HepG2 (cell line): ENCODE measurements around the gene RPL3. TPM values are rescaled to one million over a fixed set of nuclear protein-coding genes. Genes with fewer than 3 reads are reported as not detected.

Source experiments
- DNMT3B ChIP-seq: conservative IDR thresholded peaks from 2 replicates; pipeline ENCODE4 v1.6.1; 2016; ENCODE audit warnings: missing biosample characterization, control low read depth
- FOSL2 ChIP-seq: sonication (generic); formaldehyde crosslinking; IDR thresholded peaks from 2 replicates; pipeline ENCODE4 v1.4.0; 2020; ENCODE audit warnings: missing genetic modification reagents
- GABPB1 ChIP-seq: IDR thresholded peaks from 2 replicates; pipeline ENCODE4 v1.6.1; 2016; ENCODE audit warnings: mild to moderate bottlenecking, missing genetic modification reagents, moderate library complexity, missing compliant biosample characterization
- HOXA5 ChIP-seq: sonication (generic); formaldehyde crosslinking; IDR thresholded peaks from 2 replicates; pipeline ENCODE4 v1.4.0; 2020; ENCODE audit warnings: missing genetic modification reagents
- JUN ChIP-seq: sonication (generic); formaldehyde crosslinking; IDR thresholded peaks from 2 replicates; pipeline ENCODE4 v1.4.0; 2020; ENCODE audit warnings: mild to moderate bottlenecking, missing genetic modification reagents
- KDM5B ChIP-seq: sonication (generic); formaldehyde crosslinking; IDR thresholded peaks from 2 replicates; pipeline ENCODE4 v1.4.0; 2020; ENCODE audit warnings: missing genetic modification reagents, mild to moderate bottlenecking, borderline replicate concordance
- MAFK ChIP-seq, 2 experiments: IDR thresholded peaks in 1 of 2; conservative IDR thresholded peaks in 1 of 2; 2 replicates each; pipeline ENCODE4 v1.6.1; 2011; ENCODE audit warnings: improper control_type of control experiment in 2 of 2, low read length in 2 of 2
- RBAK ChIP-seq: sonication (generic); formaldehyde crosslinking; IDR thresholded peaks from 2 replicates; pipeline ENCODE4 v1.5.1; 2020; ENCODE audit warnings: mild to moderate bottlenecking, missing genetic modification reagents
- RFX1 ChIP-seq: fragments of 450-650 bp; IDR thresholded peaks from 2 replicates; pipeline ENCODE4 v1.6.1; 2017
- SETDB1 ChIP-seq: sonication (generic); formaldehyde crosslinking; IDR thresholded peaks from 2 replicates; pipeline ENCODE4 v1.5.1; 2020; ENCODE audit warnings: missing genetic modification reagents, mild to moderate bottlenecking, borderline replicate concordance
- STAG1 ChIP-seq: sonication (generic); formaldehyde crosslinking; IDR thresholded peaks from 2 replicates; pipeline ENCODE4 v1.4.0; 2020; ENCODE audit warnings: missing genetic modification reagents
- THAP11 ChIP-seq: IDR thresholded peaks from 2 replicates; pipeline ENCODE4 v1.6.1; 2016; ENCODE audit warnings: missing biosample characterization, missing genetic modification reagents
- ZFP1 ChIP-seq: IDR thresholded peaks from 2 replicates; pipeline ENCODE4 v1.6.1; 2016
- ZNF264 ChIP-seq: sonication (generic); formaldehyde crosslinking; IDR thresholded peaks from 2 replicates; pipeline ENCODE4 v1.4.0; 2020; ENCODE audit warnings: missing genetic modification reagents
- ZNF547 ChIP-seq: sonication (generic); formaldehyde crosslinking; IDR thresholded peaks from 2 replicates; pipeline ENCODE4 v1.5.1; 2020; ENCODE audit warnings: mild to moderate bottlenecking, missing genetic modification reagents
- ZSCAN9 ChIP-seq: IDR thresholded peaks from 2 replicates; pipeline ENCODE4 v1.6.1; 2016; ENCODE audit warnings: borderline replicate concordance
- polyA plus RNA-seq, 8 experiments: library from polyadenylated mRNA; depleted of rRNA in 3 of 8; stranded (reverse) in 7 of 8; unstranded in 1 of 8; fragments of >200 nt; fragmentation: Illumina TruSeq in 4 of 8; extraction: Trizol in 4 of 8; gene quantifications; 2 replicates each; pipeline versions ENCODE4 v1.2.1 to v1.2.3, GENCODE V29; 2011 to 2016; ENCODE audit warnings: low read depth in 4 of 8, missing spikeins in 1 of 8, mixed read lengths in 1 of 8; ENCODE audit not compliant: insufficient read depth in 1 of 8
- total RNA-seq, 5 experiments: library from RNA; depleted of rRNA; stranded (reverse); fragments of >200 nt; fragmentation: Illumina TruSeq; extraction: Trizol; gene quantifications; 2 replicates each; pipeline ENCODE4 v1.2.3, GENCODE V29; 2016; ENCODE audit warnings: low read depth in 1 of 5
- TF ChIP-seq, protein P1 (sequence below): sonication (generic); formaldehyde crosslinking; IDR thresholded peaks from 2 replicates; pipeline ENCODE4 v1.8.0; 2022; ENCODE audit warnings: mild to moderate bottlenecking, missing genetic modification reagents, borderline replicate concordance
- TF ChIP-seq, protein P2 (sequence below): sonication (generic); formaldehyde crosslinking; IDR thresholded peaks from 2 replicates; pipeline ENCODE4 v1.4.0; 2020; ENCODE audit warnings: missing genetic modification reagents, borderline replicate concordance
- TF ChIP-seq, protein P3 (sequence below): sonication (generic); formaldehyde crosslinking; IDR thresholded peaks from 2 replicates; pipeline ENCODE4 v1.4.0; 2020; ENCODE audit warnings: mild to moderate bottlenecking, low read depth, missing genetic modification reagents
- TF ChIP-seq, protein P4 (sequence below): sonication (generic); formaldehyde crosslinking; IDR thresholded peaks from 2 replicates; pipeline ENCODE4 v1.5.0; 2020; ENCODE audit warnings: mild to moderate bottlenecking, missing genetic modification reagents, moderate library complexity
- TF ChIP-seq, protein P5 (sequence below): IDR thresholded peaks from 2 replicates; pipeline ENCODE4 v1.6.1; 2016
- TF ChIP-seq, protein P6 (sequence below): IDR thresholded peaks from 2 replicates; pipeline ENCODE4 v1.6.1; 2016; ENCODE audit warnings: missing compliant biosample characterization, missing genetic modification reagents, borderline replicate concordance

RPL3 gene
- total and polyA plus RNA-seq, 2 of the 13 experiments (the other 11 are each of a cell fraction or from before 2014, with no cell fraction given): 1,051 to 3,279 TPM

DNA sequence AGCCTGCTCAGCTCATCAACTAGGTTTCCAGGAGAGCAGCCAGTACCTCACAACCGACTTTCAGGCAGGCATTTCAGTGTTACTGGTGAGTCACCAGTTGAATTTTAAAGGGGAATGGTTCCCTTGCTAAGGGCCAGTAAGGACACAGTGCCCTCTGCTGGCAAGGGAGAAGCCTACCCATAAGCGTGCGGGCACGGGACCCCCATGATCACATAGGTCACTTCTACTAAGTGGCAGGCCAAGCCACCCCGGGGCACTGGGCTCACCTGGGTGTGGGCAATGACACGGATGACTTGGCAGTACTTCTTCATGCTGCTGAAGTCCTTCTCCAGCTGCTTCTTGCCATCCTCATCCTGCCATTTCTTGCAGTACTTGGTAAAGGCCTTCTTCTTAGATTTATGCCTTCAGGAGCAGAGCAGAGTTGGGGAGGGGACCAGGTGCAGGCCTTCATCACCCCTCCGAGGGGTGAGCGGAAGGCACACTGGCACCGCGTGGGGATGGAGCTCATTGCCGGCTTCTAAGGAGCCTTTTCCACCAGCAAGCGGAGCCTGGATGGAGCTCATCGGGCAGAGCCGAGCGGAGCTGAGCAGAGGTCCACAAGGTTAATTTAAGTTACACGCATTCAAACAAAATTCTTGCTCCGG lies 2.9 kb downstream of the RPL3 start (continued):
- TF ChIP-seq, protein P1, sequence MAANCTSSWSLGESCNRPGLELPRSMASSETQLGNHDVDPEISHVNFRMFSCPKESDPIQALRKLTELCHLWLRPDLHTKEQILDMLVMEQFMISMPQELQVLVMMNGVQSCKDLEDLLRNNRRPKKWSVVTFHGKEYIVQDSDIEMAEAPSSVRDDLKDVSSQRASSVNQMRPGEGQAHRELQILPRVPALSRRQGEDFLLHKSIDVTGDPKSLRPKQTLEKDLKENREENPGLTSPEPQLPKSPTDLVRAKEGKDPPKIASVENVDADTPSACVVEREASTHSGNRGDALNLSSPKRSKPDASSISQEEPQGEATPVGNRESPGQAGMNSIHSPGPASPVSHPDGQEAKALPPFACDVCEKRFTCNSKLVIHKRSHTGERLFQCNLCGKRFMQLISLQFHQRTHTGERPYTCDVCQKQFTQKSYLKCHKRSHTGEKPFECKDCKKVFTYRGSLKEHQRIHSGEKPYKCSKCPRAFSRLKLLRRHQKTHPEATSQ (CRISPR knock-in tag): no peak
- TF ChIP-seq HOXA5: 0 out of 2 replicates have a peak, but pooled peaks have one; percentile 31
- TF ChIP-seq GABPB1: 0 out of 2 replicates have a peak, but pooled peaks have one; percentile 18
- TF ChIP-seq RBAK: no peak
- TF ChIP-seq STAG1 (CRISPR knock-in tag): peak; percentile 81
- TF ChIP-seq ZSCAN9: no peak
- TF ChIP-seq FOSL2 (CRISPR knock-in tag): peak; percentile 89
- TF ChIP-seq, protein P2, sequence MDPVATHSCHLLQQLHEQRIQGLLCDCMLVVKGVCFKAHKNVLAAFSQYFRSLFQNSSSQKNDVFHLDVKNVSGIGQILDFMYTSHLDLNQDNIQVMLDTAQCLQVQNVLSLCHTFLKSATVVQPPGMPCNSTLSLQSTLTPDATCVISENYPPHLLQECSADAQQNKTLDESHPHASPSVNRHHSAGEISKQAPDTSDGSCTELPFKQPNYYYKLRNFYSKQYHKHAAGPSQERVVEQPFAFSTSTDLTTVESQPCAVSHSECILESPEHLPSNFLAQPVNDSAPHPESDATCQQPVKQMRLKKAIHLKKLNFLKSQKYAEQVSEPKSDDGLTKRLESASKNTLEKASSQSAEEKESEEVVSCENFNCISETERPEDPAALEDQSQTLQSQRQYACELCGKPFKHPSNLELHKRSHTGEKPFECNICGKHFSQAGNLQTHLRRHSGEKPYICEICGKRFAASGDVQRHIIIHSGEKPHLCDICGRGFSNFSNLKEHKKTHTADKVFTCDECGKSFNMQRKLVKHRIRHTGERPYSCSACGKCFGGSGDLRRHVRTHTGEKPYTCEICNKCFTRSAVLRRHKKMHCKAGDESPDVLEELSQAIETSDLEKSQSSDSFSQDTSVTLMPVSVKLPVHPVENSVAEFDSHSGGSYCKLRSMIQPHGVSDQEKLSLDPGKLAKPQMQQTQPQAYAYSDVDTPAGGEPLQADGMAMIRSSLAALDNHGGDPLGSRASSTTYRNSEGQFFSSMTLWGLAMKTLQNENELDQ (CRISPR knock-in tag): no peak
- TF ChIP-seq, protein P3, sequence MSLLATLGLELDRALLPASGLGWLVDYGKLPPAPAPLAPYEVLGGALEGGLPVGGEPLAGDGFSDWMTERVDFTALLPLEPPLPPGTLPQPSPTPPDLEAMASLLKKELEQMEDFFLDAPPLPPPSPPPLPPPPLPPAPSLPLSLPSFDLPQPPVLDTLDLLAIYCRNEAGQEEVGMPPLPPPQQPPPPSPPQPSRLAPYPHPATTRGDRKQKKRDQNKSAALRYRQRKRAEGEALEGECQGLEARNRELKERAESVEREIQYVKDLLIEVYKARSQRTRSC (CRISPR knock-in tag): no peak
- TF ChIP-seq, protein P4, sequence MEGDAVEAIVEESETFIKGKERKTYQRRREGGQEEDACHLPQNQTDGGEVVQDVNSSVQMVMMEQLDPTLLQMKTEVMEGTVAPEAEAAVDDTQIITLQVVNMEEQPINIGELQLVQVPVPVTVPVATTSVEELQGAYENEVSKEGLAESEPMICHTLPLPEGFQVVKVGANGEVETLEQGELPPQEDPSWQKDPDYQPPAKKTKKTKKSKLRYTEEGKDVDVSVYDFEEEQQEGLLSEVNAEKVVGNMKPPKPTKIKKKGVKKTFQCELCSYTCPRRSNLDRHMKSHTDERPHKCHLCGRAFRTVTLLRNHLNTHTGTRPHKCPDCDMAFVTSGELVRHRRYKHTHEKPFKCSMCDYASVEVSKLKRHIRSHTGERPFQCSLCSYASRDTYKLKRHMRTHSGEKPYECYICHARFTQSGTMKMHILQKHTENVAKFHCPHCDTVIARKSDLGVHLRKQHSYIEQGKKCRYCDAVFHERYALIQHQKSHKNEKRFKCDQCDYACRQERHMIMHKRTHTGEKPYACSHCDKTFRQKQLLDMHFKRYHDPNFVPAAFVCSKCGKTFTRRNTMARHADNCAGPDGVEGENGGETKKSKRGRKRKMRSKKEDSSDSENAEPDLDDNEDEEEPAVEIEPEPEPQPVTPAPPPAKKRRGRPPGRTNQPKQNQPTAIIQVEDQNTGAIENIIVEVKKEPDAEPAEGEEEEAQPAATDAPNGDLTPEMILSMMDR (CRISPR knock-in tag): peak; percentile 91
- TF ChIP-seq KDM5B (CRISPR knock-in tag): no peak
- TF ChIP-seq ZNF547 (CRISPR knock-in tag): no peak
- no peak for TF ChIP-seq MAFK (conservative IDR thresholded peaks at IDR 0.05 in 1 of 2, IDR thresholded peaks at IDR 0.05 in 1 of 2; ENCODE audit: low read length in 2 of 2)
- 0 out of 2 replicates have a peak, but pooled peaks have one; percentile 35 for TF ChIP-seq JUN (CRISPR knock-in tag)
- TF ChIP-seq, protein P5, sequence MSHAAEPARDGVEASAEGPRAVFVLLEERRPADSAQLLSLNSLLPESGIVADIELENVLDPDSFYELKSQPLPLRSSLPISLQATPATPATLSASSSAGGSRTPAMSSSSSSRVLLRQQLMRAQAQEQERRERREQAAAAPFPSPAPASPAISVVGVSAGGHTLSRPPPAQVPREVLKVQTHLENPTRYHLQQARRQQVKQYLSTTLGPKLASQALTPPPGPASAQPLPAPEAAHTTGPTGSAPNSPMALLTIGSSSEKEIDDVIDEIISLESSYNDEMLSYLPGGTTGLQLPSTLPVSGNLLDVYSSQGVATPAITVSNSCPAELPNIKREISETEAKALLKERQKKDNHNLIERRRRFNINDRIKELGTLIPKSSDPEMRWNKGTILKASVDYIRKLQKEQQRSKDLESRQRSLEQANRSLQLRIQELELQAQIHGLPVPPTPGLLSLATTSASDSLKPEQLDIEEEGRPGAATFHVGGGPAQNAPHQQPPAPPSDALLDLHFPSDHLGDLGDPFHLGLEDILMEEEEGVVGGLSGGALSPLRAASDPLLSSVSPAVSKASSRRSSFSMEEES: peak; percentile 25; the same call in 1 of the 2 replicates
- TF ChIP-seq ZNF264 (CRISPR knock-in tag): no peak
- TF ChIP-seq, protein P6, sequence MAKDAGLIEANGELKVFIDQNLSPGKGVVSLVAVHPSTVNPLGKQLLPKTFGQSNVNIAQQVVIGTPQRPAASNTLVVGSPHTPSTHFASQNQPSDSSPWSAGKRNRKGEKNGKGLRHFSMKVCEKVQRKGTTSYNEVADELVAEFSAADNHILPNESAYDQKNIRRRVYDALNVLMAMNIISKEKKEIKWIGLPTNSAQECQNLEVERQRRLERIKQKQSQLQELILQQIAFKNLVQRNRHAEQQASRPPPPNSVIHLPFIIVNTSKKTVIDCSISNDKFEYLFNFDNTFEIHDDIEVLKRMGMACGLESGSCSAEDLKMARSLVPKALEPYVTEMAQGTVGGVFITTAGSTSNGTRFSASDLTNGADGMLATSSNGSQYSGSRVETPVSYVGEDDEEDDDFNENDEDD (CRISPR knock-in tag): no peak
- TF ChIP-seq SETDB1: no peak
- TF ChIP-seq RFX1: no peak
- TF ChIP-seq THAP11 (CRISPR knock-in tag): 0 out of 2 replicates have a peak, but pooled peaks have one; percentile 21
- no peak for TF ChIP-seq ZFP1 (CRISPR knock-in tag)
- TF ChIP-seq DNMT3B (CRISPR knock-in tag): no peak
